NCI-H446 treated with DMSO at 0.1 percent for 48 hours (cell line): ENCODE data around the gene PRIMPOL.

Experiments used
- DNase-seq: peaks from one replicate; lab custom pipeline; 2025; lab: John Stamatoyannopoulos, UW

PRIMPOL gene

GRCh38 chr4:184666670-184667069, 17.1 kb downstream of the PRIMPOL start:
- no peak for DNase-seq

DNA sequence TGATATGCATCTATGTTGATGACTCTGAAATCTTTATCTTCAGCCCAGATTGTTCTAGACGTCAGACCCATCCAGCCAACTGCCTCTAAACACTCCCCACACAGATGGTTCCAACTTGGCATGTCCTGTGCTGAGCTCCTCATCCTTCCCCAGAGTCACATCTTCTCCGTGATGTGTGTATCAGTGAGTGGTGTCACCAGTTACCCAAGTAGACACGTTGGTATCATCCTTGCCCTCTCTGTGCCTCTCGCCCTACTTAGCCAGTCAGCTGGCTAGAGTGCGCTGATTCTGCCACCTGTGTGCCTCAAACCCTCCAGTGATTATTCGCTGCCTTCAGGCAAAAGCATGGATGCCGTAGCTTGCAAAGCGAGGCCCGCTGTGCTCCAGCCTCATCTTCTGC, 18.6 kb downstream of the PRIMPOL start:
- DNase-seq, result no peak

- no peak for DNase-seq
These were observed 19.1 kb downstream of the PRIMPOL start for GRCh38 chr4:184668511-184669114.

DNA sequence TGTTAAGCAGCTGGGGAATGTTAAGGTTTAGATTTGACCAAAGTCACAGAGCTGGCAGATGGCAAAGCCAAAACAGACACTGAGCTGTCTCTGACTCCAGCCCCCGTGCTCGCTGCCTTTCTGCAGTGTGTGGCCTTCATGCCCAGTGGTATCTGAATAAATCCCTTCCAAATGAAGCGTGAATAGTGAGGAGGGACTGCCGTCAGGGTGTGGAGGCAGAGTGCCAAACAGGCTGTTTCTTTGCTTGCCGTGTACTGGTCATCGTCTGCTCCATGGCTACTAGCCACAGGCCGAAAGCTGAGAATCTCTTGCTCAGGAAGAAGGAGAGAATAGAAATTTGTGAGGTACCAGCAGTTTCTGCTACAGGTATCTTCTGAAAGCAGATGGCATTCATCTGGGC, 19.7 kb downstream of the PRIMPOL start:
- DNase-seq, result no peak

- DNase-seq, result no peak
These were observed 21.6 kb downstream of the PRIMPOL start for GRCh38 chr4:184671101-184671500.

- no peak for DNase-seq
These were observed 23.2 kb downstream of the PRIMPOL start for GRCh38 chr4:184672741-184673140.

GRCh38 chr4:184674011-184674410, 24.5 kb downstream of the PRIMPOL start:
- DNase-seq, result no peak

GRCh38 chr4:184675018-184675417, 25.5 kb downstream of the PRIMPOL start:
- no peak for DNase-seq

- no peak for DNase-seq
These were observed 26.4 kb downstream of the PRIMPOL start for GRCh38 chr4:184675821-184676492.

GRCh38 chr4:184680698-184681097, 31.2 kb downstream of the PRIMPOL start:
- no peak for DNase-seq

- DNase-seq, result no peak
These were observed 32.4 kb downstream of the PRIMPOL start for GRCh38 chr4:184681916-184682315.

GRCh38 chr4:184684491-184685189, 35.1 kb downstream of the PRIMPOL start:
- no peak for DNase-seq

GRCh38 chr4:184688005-184688404, 38.5 kb downstream of the PRIMPOL start:
- DNase-seq, result no peak

DNA sequence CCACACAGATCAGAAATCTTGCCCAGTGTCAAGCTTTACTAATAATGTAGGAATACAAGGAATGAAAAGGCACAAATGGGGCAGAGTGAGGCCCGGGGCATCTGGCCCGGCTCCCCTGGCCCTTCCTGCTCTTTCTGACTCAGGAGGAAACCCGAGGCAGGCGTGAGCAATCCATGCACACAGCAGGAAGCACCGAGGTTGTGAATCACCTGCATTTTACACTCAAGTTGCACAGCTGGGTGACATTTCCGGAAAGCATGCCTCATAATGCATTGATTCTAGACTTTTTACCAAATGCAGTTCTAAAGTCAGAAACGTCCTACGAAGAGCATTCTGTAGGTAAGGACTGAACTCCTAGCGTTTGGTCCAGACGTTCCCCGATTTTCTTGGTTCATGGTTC, 38.9 kb downstream of the PRIMPOL start:
- DNase-seq, result no peak

DNA sequence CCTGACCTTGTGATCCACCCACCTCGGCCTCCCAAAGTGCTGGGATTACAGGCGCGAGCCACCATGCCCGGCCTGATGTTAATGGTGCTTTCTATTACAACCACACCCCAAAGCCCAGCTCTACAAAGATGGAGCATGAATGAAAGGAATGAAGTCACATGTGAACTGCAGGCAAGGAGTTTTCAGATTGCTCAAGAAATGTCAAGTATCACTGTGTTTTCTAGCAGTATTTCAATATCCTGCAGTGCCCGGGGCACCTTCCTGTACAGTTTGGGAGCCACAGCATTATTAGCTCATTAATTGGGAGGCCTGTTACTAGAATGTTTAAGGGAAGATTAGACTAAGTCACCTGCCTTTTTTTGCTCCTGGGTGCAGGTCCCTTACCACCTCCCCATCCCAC, 40.1 kb downstream of the PRIMPOL start:
- no peak for DNase-seq

- DNase-seq, result no peak
These were observed 43.5 kb downstream of the PRIMPOL start for GRCh38 chr4:184693056-184693455.

DNA sequence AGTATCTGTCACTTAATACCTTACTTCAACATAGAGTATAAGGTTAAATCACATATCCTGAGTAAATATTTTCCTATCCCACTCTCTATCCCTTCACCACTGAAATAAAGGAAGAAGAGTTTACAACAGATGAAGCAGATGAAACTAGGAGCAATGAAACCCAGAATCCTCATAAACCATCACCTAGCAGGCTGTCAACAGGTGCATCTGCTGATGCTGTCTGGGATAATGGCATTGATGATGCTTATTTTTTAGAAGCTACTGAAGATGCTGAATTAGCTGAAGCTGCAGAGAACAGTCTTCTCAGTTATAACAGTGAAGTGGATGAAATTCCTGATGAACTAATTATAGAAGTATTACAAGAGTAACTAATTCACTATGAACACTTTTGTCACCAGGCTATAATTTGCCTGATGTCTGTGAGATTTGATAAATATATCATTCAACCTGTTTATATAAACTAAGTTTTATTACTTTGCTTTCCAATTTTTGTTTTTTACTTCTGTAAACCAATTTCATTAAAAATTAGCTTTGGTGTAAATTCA, 44.9 kb downstream of the PRIMPOL start:
- DNase-seq, result no peak

DNA sequence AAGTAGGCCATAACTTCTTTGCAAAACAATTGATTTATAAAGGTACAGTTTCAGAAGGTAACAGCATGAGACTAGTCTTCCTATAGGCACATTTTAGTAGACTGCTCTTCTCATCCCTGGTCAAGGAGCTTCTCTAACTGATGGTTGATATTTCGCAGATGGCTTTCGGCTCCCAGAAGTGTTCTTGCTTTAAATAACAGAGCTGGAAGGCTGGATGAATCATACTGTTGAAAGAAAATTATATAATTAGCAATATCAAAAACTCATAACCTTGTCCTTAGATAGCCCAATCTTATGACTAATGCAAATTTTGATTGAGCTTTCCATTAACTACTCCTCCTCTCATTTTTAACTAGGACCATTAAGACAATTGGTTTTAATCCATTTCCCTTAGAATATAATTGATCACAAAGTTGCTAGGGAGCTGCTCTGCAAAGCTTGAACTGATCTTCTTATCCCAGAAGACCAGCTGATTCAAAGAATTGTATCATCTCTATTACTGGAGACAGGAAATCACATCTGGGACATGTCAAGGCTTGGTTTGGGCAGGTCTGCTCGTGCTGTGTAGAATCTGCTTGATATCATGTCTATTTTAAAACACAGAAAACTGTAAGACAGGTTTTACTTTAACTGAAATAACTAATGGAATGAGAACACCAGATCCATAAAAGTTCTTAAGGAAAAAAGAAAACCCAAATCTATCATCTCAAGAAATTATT, 45.8 kb downstream of the PRIMPOL start:
- DNase-seq, result no peak

- no peak for DNase-seq
These were observed 48.4 kb downstream of the PRIMPOL start for GRCh38 chr4:184697956-184698355.

DNA sequence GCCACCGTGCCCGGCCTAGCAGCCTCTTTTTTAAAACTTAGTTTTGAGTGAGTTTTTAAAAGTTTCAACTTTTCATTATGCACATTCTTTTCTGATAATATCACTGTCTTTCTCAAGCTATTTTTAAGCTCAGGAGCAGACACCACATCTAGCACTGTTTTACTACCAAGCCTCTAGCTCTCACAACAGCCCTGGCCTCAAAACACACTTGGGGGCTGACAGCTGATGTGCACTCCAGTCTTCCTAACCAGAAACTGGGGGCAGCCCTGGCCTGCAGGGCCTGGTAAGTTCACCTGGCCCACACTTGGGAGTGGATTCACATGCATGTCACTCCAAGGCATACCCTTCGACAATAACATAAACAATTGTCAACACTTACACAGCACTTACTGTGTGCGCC, 50.4 kb downstream of the PRIMPOL start:
- DNase-seq, result no peak

DNA sequence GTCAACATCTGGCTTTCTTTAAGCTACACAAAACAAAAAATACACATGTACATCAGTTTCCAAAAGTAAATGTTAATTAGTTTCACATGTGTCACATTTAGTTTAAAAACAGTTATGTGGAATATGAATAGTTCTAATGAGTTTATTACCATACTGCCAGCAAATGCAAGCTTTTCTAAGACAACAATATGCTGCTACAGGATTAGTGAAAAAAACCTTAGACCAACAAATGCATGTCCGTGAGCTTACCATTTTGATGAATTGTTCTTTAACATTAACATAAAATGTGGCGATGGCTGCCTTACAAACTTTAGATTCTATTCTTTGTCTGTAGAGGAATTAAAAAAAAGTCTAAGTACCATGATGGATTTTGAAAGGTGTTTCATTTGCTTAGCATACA, 52.6 kb downstream of the PRIMPOL start:
- DNase-seq, result no peak

DNA sequence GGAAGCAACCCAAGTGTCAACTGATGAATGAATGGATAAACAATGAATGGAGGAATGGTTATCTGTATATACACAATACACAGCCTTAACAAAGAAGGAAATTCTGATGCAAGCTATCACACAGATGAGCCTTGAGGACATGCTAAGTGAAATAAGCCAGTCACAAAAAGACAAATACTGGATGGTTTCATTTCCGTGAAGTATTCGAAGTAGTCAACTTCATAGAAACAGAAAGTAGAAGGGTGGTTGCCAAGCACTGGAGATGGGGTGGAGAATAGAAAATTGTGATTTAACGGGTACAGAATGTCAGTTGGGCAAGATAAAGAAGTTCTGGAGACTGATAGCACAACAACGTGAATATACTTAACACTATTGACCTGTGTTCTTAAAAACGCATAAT, 56.2 kb downstream of the PRIMPOL start:
- DNase-seq, result no peak

DNA sequence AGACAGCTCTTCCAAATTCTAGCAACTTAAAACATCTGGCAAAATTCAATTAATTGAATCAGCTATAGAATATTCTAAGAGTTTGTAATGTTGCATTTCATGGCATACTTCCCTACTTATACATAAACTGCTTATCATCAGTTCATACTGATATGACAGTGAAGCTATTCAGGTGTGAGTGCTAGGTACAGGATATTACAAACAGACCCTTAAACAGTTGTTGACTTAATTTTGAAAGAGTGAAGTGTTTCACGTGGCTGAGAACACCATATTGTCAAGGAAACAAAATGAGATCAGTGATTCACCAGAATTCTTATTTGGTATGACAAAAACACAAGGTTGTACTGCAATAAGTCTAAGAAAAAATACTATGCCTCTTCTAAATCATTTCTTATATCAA, 56.9 kb downstream of the PRIMPOL start:
- no peak for DNase-seq
